ENCODE data around the gene CYP27B1.
"Not testable (repeated sequence)": the region's sequence is repeated elsewhere in the genome, so short reads cannot be mapped to it uniquely, and the experiment has no call there.

The CYP27B1 gene

GRCh38 chr12:57722716-57723629, 43.9 kb downstream of the CYP27B1 start:
- no peak for DNase-seq (ENCODE audit: low read depth)

- DNase-seq (ENCODE audit: low read depth), result not testable (repeated sequence)
Observed at GRCh38 chr12:57721846-57722608, 44.9 kb downstream of the CYP27B1 start.

DNA sequence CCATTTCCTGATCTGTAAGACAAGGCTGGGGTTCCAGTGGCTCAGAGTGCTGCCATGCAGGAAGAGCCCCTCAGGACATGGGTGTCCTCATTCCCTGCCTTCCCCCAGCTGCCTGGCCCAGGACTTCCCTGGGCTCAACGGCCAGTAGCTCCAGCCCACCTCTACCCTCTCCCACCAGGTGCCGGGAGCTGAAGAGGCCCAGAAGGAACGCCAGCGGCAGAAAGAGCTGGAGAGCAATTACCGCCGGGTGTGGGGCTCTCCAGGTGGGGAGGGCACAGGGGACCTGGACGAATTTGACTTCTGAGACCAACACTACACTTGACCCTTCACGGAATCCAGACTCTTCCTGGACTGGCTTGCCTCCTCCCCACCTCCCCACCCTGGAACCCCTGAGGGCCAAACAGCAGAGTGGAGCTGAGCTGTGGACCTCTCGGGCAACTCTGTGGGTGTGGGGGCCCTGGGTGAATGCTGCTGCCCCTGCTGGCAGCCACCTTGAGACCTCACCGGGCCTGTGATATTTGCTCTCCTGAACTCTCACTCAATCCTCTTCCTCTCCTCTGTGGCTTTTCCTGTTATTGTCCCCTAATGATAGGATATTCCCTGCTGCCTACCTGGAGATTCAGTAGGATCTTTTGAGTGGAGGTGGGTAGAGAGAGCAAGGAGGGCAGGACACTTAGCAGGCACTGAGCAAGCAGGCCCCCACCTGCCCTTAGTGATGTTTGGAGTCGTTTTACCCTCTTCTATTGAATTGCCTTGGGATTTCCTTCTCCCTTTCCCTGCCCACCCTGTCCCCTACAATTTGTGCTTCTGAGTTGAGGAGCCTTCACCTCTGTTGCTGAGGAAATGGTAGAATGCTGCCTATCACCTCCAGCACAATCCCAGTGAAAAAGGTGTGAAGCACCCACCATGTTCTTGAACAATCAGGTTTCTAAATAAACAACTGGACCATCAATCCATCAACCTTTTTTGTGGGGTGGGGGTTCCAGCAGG, 46.0 kb downstream of the CYP27B1 start:
- DNase-seq (ENCODE audit: low read depth), result no peak

GRCh38 chr12:57719777-57720605, 46.9 kb downstream of the CYP27B1 start:
- no peak for DNase-seq (ENCODE audit: low read depth)

DNA sequence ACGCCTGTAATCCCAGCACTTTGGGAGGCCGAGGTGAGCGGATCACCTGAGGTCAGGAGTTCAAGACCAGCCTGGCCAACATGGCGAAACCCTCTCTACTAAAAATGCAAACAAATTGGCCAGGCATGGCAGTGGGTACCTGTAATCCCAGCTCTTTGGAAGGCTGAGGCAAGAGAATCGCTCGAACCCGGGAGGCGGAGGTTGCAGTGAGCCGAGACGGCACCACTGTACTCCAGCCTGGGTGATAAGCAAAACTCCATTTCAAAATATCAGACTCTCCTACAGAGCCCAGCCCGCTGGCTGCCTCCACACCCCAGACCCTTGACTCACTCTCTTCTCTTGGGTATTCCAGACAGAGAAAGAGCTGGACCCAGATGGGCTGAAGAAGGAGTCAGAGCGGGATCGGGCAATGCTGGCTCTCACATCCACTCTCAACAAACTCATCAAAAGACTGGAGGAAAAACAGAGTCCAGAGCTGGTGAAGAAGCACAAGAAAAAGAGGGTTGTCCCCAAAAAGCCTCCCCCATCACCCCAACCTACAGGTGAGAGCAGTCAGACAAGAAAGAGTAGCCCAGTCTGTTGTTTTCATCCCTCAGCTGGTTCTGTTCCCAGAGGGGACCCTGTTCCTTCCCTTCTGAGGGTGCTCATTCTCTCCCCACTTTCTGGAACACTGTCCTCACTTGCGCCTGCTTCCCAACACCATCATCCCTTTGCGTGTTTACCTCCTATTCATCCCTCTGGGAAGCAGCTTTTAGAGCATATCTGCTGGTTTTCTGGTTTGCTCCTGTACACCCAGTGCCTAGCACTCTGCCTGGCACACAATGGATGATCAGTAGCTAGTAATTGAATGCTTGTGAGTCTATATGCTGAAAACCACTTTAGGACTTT, 48.0 kb downstream of the CYP27B1 start:
- no peak for DNase-seq (ENCODE audit: low read depth)

DNA sequence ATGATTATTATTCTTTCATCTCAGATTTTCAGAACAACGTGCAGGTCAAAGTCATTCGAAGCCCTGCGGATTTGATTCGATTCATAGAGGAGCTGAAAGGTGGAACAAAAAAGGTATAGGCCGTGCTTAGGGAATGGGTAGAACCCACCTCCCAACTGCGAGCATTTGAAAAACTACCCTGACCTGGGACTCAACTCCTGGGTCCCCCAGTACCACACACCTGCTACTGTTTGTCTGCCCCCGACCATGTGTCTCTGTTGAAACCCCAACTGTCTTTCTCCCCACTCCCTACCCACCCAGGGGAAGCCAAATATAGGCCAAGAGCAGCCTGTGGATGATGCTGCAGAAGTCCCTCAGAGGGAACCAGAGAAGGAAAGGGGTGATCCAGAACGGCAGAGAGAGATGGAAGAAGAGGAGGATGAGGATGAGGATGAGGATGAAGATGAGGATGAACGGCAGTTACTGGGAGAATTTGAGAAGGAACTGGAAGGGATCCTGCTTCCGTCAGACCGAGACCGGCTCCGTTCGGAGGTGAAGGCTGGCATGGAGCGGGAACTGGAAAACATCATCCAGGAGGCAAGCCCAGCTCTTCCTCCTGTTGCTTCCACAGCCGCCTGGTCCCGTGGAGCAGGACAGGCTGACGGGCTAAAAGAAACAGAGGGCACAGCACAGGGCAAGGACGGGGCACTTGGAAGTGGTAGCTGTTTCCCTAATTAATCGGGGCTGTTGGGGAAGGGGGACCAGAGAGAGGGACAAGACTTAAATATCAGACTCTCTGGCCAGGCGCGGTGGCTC, 48.8 kb downstream of the CYP27B1 start:
- no peak for DNase-seq (ENCODE audit: low read depth)

DNA sequence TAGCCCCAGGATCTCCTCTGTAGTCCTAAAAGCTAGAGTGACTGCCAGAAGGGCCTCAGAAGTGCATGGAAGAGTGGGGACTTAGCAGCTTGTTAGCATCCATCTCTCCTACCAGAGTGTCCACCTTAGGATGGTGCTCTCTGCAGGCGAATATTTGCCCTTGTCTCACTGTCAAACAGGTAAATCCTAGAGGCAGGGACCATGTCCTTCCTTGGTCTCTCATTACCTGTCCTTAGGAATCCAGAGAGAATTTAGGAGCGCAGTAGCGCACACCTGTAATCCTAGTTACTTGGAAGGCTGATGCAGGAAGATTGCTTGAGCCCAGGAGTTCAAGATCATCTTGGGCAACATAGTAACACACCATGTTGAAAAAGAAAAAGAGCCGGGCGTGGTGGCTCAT, 49.7 kb downstream of the CYP27B1 start:
- DNase-seq (ENCODE audit: low read depth), result no peak

DNA sequence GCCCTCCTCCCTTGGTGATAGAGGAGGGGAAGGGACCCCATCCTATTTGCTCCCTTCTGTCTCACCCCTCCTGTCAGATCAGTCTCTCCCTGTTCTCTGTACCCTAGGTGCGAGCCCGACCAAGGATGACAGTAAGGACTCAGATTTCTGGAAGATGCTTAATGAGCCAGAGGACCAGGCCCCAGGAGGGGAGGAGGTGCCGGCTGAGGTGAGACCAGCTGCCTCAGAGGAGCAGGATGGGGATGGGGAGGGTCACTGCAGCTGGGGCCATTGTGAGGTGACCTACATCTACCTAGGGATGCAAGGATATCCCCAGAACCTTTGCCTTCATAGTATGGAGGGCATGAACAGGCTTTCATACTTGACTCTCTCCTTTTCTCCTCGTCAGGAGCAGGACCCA, 50.6 kb downstream of the CYP27B1 start:
- DNase-seq (ENCODE audit: low read depth), result no peak

- DNase-seq (ENCODE audit: low read depth), result no peak
Observed at GRCh38 chr12:57715786-57716185, 51.1 kb downstream of the CYP27B1 start.

GRCh38 chr12:57715036-57715748, 51.7 kb downstream of the CYP27B1 start:
- not testable (repeated sequence) for DNase-seq (ENCODE audit: low read depth)

DNA sequence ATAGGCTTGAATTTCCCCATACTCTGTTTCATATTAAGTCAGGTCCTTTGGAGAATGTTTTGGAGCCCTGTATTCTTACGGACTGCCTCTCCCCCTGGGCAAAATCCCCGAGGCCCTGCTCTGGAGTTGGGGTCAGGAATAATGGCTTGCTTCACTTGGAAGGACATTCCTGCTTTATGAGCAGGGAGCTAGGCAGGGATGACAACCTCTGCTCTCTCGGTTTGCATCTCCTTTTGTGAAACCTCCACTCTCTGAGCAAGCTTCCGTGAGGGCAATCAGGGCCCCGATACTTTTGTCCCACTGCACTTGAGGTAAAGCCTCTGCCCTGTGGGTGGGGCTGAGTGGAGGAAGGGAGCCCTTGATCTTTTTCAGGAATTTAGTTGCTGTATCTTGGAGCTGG, 53.7 kb downstream of the CYP27B1 start:
- DNase-seq (ENCODE audit: low read depth), result no peak

DNA sequence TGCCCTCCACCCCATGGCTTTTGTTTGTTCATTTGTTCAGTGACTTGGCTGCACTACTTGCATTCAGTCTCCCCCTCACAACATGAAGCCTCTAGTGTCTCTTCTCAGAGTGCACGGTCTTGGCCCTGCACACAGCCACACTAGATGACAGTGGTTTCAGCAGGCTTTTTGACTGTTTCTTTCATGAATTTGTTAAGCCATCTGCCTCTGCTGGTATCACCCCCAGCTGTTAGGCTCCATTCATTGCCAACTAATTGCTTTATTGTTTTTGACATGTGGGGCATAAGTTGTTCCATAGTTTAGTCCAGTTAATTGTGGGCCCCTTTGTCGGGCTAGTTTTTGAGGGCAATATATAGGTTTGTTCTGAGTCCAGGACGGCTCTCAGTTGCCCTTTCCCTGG, 54.2 kb downstream of the CYP27B1 start:
- no peak for DNase-seq (ENCODE audit: low read depth)

Measured in activated T-helper 9 cell treated with anti-CD3 and anti-CD28 coated beads, Interleukin-2, amount 50 U/mL, for 16 hours (primary cell).